GM19324 (cell line): ENCODE results near the gene NPLOC4.
"Not testable (repeated sequence)": the region's sequence is repeated elsewhere in the genome, so short reads cannot be mapped to it uniquely, and the experiment has no call there.

Experiments
- ATAC-seq: cut with Tn5 transposase; IDR thresholded peaks from one replicate; pipeline ENCODE4 v1.9.1; 2021; ENCODE audit warnings: mild to moderate bottlenecking, moderate library complexity; ENCODE audit not compliant: unreplicated experiment, low FRiP score

NPLOC4 gene

GRCh38 chr17:81636505-81637288, at the start of gene NPLOC4, which contains the start of gene TSPAN10:
Gene NPLOC4, minus strand, starts transcription at chr17:81637112. Its CDS starts 182 bp downstream, at chr17:81636930.
Gene TSPAN10, plus strand, starts transcription at chr17:81637196. Its CDS starts 5,217 bp downstream, at chr17:81642413.
- ATAC-seq = peak; percentile 89

- ATAC-seq = no peak
Measured at GRCh38 chr17:81686614-81687013, 49.7 kb upstream of the NPLOC4 start.

- no peak for ATAC-seq
Measured at GRCh38 chr17:81685108-81685507, 48.2 kb upstream of the NPLOC4 start.

GRCh38 chr17:81684442-81684911, 47.6 kb upstream of the NPLOC4 start:
- ATAC-seq = no peak

- ATAC-seq = peak; percentile 96
Measured at GRCh38 chr17:81683584-81684441, 46.9 kb upstream of the NPLOC4 start, which contains the start of the genes ARL16 and HGS. Gene ARL16, minus strand, starts transcription at chr17:81683797. Its CDS starts 44 bp downstream, at chr17:81683753. Gene HGS, plus strand, starts transcription at chr17:81684011. Its CDS starts 56 bp downstream, at chr17:81684067.

GRCh38 chr17:81683208-81683583, 46.3 kb upstream of the NPLOC4 start:
- no peak for ATAC-seq

GRCh38 chr17:81682565-81683207, 45.8 kb upstream of the NPLOC4 start:
- no peak for ATAC-seq

- no peak for ATAC-seq
Measured at GRCh38 chr17:81681672-81682071, 44.8 kb upstream of the NPLOC4 start.

GRCh38 chr17:81680150-81680549, 43.2 kb upstream of the NPLOC4 start:
- no peak for ATAC-seq

- ATAC-seq = no peak
Measured at GRCh38 chr17:81676906-81677305, 40.0 kb upstream of the NPLOC4 start.

- not testable (repeated sequence) for ATAC-seq
Measured at GRCh38 chr17:81675515-81676221, 38.8 kb upstream of the NPLOC4 start.

GRCh38 chr17:81673561-81674258, 36.8 kb upstream of the NPLOC4 start:
- no peak for ATAC-seq

- no peak for ATAC-seq
Measured at GRCh38 chr17:81672954-81673353, 36.0 kb upstream of the NPLOC4 start.

- no peak for ATAC-seq
Measured at GRCh38 chr17:81672504-81672903, 35.6 kb upstream of the NPLOC4 start.

- no peak for ATAC-seq
Measured at GRCh38 chr17:81667754-81668153, 30.8 kb upstream of the NPLOC4 start.

GRCh38 chr17:81666342-81667191, 29.7 kb upstream of the NPLOC4 start, which contains the start of the genes CCDC137 and OXLD1:
Gene CCDC137, plus strand, starts transcription at chr17:81666737. Its CDS starts 30 bp downstream, at chr17:81666767.
Gene OXLD1, minus strand, starts transcription at chr17:81666605. Its CDS starts 28 bp downstream, at chr17:81666577.
- peak; percentile 93 for ATAC-seq

- ATAC-seq = peak; percentile 12
Measured at GRCh38 chr17:81666092-81666341, 29.1 kb upstream of the NPLOC4 start.
